Stomach (tissue), 9 donors: ENCODE results near the gene SH3RF3. TPM values are rescaled to one million over a fixed set of nuclear protein-coding genes. Genes with fewer than 3 reads are reported as not detected.
A peak's percentile ranks its signal among the peaks of the same experiment; 100 is the strongest.

Experiments used
- DNase-seq, 2 donors: peaks; one replicate each; pipeline versions ENCODE4 v3.0.0 to v3.0.0-alpha.2; 2013 to 2019
- H3K27ac ChIP-seq, 5 donors: fragments of 200-600 bp in 4 of 5; sonication (generic) in 4 of 5; one replicate each; pipeline ENCODE4 v1.5.1; 2013 to 2019; ENCODE audit warnings: mild to moderate bottlenecking in 1 of 5, moderate library complexity in 1 of 5
- H3K27me3 ChIP-seq, 3 donors: fragments of 200-600 bp; sonication (generic); one replicate each; pipeline ENCODE4 v1.5.1; 2017 to 2019; ENCODE audit warnings: mixed run types in 1 of 3
- H3K36me3 ChIP-seq, 4 donors: fragments of 200-600 bp; sonication (generic); 1 replicate in 3 of 4; 2 replicates in 1 of 4; pipeline ENCODE4 v1.5.1; 2016 to 2019
- H3K4me1 ChIP-seq, 4 donors: fragments of 200-600 bp; sonication (generic); one replicate each; pipeline ENCODE4 v1.5.1; 2016 to 2019
- H3K4me3 ChIP-seq, 4 donors: fragments of 200-600 bp; sonication (generic) in 3 of 4; one replicate each; pipeline ENCODE4 v1.5.1; 2016 to 2019; ENCODE audit warnings: mild to moderate bottlenecking in 1 of 4
- H3K9me3 ChIP-seq, 4 donors: fragments of 200-600 bp; sonication (generic); one replicate each; pipeline ENCODE4 v1.5.1; 2016 to 2019
- EP300 ChIP-seq: sonication (generic); formaldehyde crosslinking; IDR thresholded peaks from one replicate; pipeline ENCODE4 v1.6.1; 2017; ENCODE audit warnings: antibody characterized with exemption
- POLR2A ChIP-seq, 4 donors: fragments of 450-650 bp; IDR thresholded peaks; one replicate each; pipeline ENCODE4 v1.6.1; 2016; ENCODE audit warnings: antibody characterized with exemption in 4 of 4, control low read depth in 2 of 4, mild to moderate bottlenecking in 1 of 4, moderate library complexity in 1 of 4
- POLR2AphosphoS5 ChIP-seq, 3 donors: sonication (generic); formaldehyde crosslinking; IDR thresholded peaks; one replicate each; pipeline ENCODE4 v1.6.1; 2016; ENCODE audit warnings: antibody characterized with exemption in 3 of 3
- WGBS, 5 donors: extraction: QIAGEN DNeasy Blood & Tissue Kit in 3 of 5; methylation state at CpG; one replicate each; pipeline versions ENCODE4 v1.1.5 to v1.1.7; 2013 to 2018; 5-methylcytosine and 5-hydroxymethylcytosine counted together
- intact Hi-C: fragments of 100-400 bp; cut with DNase I; formaldehyde crosslinking; loops from one replicate; pipeline ENCODE4 v1.15.1; 2023; ENCODE audit warnings: low total_unique reads
- polyA plus RNA-seq, 3 donors: library from polyadenylated mRNA; stranded (reverse); fragments of 200-250 nt; gene quantifications; one replicate each; pipeline ENCODE4 v1.2.3, GENCODE V29; 2013
- total RNA-seq, 5 donors: library from RNA; depleted of rRNA; stranded (reverse); fragments of >200 nt; gene quantifications; one replicate each; pipeline versions ENCODE4 v1.1.0 to v1.2.3, GENCODE V29; 2014 to 2016
- TF ChIP-seq, protein P1 (sequence below), 7 experiments: fragments of 450-650 bp in 4 of 7; fragments of 200-600 bp in 3 of 7; sonication (generic) in 3 of 7; IDR thresholded peaks; one replicate each; pipeline ENCODE4 v1.5.1; 2016 to 2019; ENCODE audit warnings: antibody characterized with exemption in 7 of 7, control low read depth in 2 of 7, mild to moderate bottlenecking in 1 of 7
- donor health status: healthy with polysubstance abuse.
- donor health status: Bipolar disorder and iron deficiency.
- donor health status: healthy.

The SH3RF3 gene
- total and polyA plus RNA-seq, 8 donors = 0.87 to 11.1 (median 4.4) TPM

DNA sequence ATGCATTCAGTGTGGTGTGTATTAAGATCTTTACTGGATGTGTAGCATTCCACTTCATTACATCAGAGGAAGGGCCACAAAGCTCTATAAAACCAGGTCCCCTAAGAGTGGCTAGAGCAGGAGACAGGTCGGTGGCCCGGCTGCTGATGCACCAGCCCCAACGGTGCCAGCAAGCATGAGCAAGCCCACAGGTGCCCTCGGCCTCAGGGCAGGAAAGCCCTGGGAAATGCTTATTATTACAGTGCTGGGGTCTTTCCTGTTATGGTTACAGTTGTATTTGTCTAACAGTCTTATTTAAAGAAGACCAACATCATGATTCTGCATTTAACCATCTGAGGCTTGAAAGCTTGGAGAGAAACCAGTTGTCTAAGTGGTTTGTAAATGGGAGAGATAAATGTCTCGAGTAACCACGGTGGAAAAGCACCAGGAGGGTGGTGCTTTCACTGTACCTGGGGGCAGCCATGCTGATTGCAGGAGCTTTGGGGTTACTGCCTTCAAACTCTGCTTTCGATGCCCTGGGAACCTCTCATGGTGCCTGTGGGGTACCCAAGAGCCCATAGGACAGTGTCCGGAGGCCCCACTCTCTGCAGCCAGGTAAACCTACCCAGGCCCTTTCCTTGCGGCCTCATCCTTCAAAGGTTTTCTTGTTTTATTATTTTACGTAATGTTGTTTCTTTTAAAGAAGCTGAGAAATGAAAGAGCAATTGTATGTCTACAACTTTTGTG is 133.1 kb downstream of the SH3RF3 start:
- no peak overlapping the region for H3K27ac ChIP-seq
- H3K36me3 ChIP-seq = no peaks in the 10 kb centered on the region
- 85 to 94% (median 88%) methylated on average over 10 of the region's 10 CpGs for WGBS, 5 donors
- intact Hi-C loops = no loop called here
- DNase-seq = no peak
- H3K9me3 ChIP-seq = no peaks in the 10 kb centered on the region
- H3K4me3 ChIP-seq = no peak overlapping the region
- H3K27me3 ChIP-seq = no peaks in the 10 kb centered on the region
- TF ChIP-seq, protein P1, sequence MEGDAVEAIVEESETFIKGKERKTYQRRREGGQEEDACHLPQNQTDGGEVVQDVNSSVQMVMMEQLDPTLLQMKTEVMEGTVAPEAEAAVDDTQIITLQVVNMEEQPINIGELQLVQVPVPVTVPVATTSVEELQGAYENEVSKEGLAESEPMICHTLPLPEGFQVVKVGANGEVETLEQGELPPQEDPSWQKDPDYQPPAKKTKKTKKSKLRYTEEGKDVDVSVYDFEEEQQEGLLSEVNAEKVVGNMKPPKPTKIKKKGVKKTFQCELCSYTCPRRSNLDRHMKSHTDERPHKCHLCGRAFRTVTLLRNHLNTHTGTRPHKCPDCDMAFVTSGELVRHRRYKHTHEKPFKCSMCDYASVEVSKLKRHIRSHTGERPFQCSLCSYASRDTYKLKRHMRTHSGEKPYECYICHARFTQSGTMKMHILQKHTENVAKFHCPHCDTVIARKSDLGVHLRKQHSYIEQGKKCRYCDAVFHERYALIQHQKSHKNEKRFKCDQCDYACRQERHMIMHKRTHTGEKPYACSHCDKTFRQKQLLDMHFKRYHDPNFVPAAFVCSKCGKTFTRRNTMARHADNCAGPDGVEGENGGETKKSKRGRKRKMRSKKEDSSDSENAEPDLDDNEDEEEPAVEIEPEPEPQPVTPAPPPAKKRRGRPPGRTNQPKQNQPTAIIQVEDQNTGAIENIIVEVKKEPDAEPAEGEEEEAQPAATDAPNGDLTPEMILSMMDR (IDR thresholded peaks at IDR 0.05) = no peak
- no peak for TF ChIP-seq POLR2AphosphoS5 (IDR thresholded peaks at IDR 0.05)
- TF ChIP-seq POLR2A (IDR thresholded peaks at IDR 0.05) = no peak
- TF ChIP-seq EP300 = no peak
- H3K4me1 ChIP-seq = peaks cover 0 to 40% (median 16%) of the 10 kb centered on the region in 4 donors

DNA sequence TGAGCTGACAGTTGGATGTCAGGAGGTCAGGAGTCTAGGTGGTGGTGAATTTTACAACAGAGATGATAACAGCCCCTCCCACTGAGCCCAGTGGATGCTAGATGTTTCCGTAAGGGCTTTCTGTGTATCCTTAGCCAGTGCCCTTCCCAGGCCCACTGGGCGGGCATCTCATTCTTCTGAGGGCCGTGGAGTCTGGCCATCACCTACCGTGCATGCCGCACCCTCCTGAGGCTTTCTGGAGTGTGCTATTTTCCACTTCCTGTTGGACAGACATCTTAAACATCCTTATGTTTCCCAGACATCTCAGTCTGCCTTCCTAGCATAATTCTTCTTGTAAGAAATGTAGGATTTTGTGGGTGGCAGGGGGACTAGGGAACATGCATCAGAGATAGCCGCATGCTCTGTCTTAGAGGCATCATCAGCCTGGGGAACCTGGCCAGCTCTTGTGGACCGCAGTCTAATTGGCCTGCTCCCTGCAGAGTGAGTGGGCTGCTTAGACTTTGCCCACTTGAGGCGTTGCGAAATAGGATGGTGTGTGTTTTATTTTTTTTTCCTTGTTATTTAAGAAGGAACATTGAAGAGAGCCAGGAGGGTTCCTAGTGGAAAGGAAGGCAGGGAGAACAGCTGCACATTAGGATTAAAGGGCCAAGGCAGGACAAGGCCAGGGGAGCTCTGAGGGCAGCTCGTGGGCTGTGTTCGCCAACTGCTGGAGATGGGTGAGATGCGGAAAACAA is 135.8 kb downstream of the SH3RF3 start:
- peaks cover 0 to 27% (median 8%) of the 10 kb centered on the region in 4 donors for H3K4me1 ChIP-seq
- H3K27ac ChIP-seq = peak overlapping the region in 1 of 5 donors; percentile 8
- no peak for DNase-seq
- no peaks in the 10 kb centered on the region for H3K27me3 ChIP-seq
- intact Hi-C loops = no loop called here
- WGBS, 5 donors = 74 to 84% (median 80%) methylated on average over 11 to 12 of the region's 12 CpGs
- H3K36me3 ChIP-seq = no peaks in the 10 kb centered on the region
- TF ChIP-seq, protein P1 (IDR thresholded peaks at IDR 0.05) = no peak
- TF ChIP-seq POLR2A (IDR thresholded peaks at IDR 0.05) (no peak), EP300 (no peak), POLR2AphosphoS5 (IDR thresholded peaks at IDR 0.05) (no peak)
- no peak overlapping the region for H3K4me3 ChIP-seq
- H3K9me3 ChIP-seq = no peaks in the 10 kb centered on the region

DNA sequence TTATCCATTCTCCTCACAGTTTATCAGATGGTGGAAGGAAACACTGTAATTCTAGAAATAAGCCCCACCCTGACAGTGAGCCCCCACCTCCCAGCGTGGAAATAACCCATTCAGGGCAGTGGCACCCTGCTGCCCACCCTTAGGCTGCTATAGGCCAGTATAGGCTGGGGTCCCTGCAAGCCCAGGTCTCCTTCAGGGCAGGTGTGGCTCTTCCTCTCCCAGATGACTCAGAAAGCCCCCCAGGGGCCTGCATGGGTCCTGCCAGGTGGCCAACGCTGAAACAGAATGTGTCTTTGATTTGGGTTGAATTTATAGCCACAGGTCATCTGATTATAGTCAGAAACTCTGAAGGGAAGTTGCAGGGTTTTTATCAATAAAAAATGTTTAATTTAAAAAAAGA is 136.4 kb downstream of the SH3RF3 start:
- Histone ChIP-seq H3K4me1 (peaks cover under 1 to 31% (median 12%) of the 10 kb centered on the region in 4 donors), H3K36me3 (no peaks in the 10 kb centered on the region), H3K9me3 (no peaks in the 10 kb centered on the region), H3K27ac (peak overlapping the region in 1 of 5 donors; percentile 8), H3K27me3 (no peaks in the 10 kb centered on the region), H3K4me3 (no peak overlapping the region)
- no peak for DNase-seq
- 41 to 58% (median 48%) methylated on average over 2 of the region's 2 CpGs for WGBS, 5 donors
- intact Hi-C loops = no loop called here
- TF ChIP-seq EP300 = no peak
- no peak for TF ChIP-seq POLR2AphosphoS5 (IDR thresholded peaks at IDR 0.05)
- TF ChIP-seq POLR2A (IDR thresholded peaks at IDR 0.05) = no peak
- TF ChIP-seq, protein P1 (IDR thresholded peaks at IDR 0.05) = no peak

DNA sequence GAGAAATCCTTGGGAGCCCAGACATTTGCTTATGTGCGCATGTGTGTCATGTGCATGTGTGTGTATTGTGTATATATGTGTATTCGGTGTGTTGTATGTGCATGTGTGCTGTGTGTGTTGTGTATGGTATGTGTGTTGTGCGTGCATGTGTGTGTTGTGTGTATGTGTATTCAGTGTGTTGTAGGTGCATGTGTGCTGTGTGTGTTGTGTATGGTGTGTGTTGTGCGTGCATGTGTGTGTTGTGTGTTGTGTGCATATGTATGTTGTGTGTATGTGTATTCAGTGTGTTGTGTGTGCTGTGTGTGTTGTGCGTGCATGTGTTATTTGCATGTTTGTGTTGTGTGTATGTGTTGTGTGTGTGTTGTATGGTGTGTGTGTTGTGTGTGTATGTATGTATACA is 136.9 kb downstream of the SH3RF3 start:
- intact Hi-C loops = no loop called here
- peaks cover 6 to 37% (median 18%) of the 10 kb centered on the region in 4 donors for H3K4me1 ChIP-seq
- H3K4me3 ChIP-seq = no peak overlapping the region
- H3K27me3 ChIP-seq = no peaks in the 10 kb centered on the region
- no peak for DNase-seq
- H3K36me3 ChIP-seq = no peaks in the 10 kb centered on the region
- no peak overlapping the region for H3K27ac ChIP-seq
- 86 to 96% (median 93%) methylated on average over 5 of the region's 5 CpGs for whole genome bisulfite sequencing, 5 donors
- no peak for TF ChIP-seq POLR2A (IDR thresholded peaks at IDR 0.05)
- TF ChIP-seq POLR2AphosphoS5 (IDR thresholded peaks at IDR 0.05) = no peak
- no peak for TF ChIP-seq EP300
- TF ChIP-seq, protein P1 (IDR thresholded peaks at IDR 0.05) = no peak
- H3K9me3 ChIP-seq = no peaks in the 10 kb centered on the region
